C4-2B (cell line): Measurements from ENCODE around the gene MED25.

Experiments
- ZFX ChIP-seq: fragments of 450-650 bp; IDR thresholded peaks from 2 replicates; pipeline ENCODE4 v1.6.1; 2017
- TF ChIP-seq, protein P1 (sequence below): fragments of 450-650 bp; conservative IDR thresholded peaks from 2 replicates; pipeline ENCODE4 v1.5.1; 2017; ENCODE audit warnings: mild to moderate bottlenecking

- TF ChIP-seq, protein P1, sequence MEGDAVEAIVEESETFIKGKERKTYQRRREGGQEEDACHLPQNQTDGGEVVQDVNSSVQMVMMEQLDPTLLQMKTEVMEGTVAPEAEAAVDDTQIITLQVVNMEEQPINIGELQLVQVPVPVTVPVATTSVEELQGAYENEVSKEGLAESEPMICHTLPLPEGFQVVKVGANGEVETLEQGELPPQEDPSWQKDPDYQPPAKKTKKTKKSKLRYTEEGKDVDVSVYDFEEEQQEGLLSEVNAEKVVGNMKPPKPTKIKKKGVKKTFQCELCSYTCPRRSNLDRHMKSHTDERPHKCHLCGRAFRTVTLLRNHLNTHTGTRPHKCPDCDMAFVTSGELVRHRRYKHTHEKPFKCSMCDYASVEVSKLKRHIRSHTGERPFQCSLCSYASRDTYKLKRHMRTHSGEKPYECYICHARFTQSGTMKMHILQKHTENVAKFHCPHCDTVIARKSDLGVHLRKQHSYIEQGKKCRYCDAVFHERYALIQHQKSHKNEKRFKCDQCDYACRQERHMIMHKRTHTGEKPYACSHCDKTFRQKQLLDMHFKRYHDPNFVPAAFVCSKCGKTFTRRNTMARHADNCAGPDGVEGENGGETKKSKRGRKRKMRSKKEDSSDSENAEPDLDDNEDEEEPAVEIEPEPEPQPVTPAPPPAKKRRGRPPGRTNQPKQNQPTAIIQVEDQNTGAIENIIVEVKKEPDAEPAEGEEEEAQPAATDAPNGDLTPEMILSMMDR: no peak
- no peak for TF ChIP-seq ZFX
Observed at GRCh38 chr19:49838885-49839588, 20.9 kb downstream of the MED25 start.
